ENCODE data around the gene CITED1.

The CITED1 gene

GRCh38 chrX:72273718-72274117, 32.0 kb downstream of the CITED1 start:
- no peak for DNase-seq (ENCODE audit: low read depth in 1 of 2, low spot score in 1 of 2)
- in situ Hi-C loops (cut with HindIII; ENCODE audit: low pct_unique_long_range_greater_than_20kb, low sequenced_read_pairs), result no loop called here
- no peak for TF ChIP-seq JUND (IDR thresholded peaks at IDR 0.05; ENCODE audit: low read depth)

GRCh38 chrX:72272868-72273267, 32.8 kb downstream of the CITED1 start:
- in situ Hi-C loops (cut with HindIII; ENCODE audit: low pct_unique_long_range_greater_than_20kb, low sequenced_read_pairs), result no loop called here
- TF ChIP-seq JUND (IDR thresholded peaks at IDR 0.05; ENCODE audit: low read depth), result no peak

GRCh38 chrX:72271812-72272211, 33.9 kb downstream of the CITED1 start:
- no peak for TF ChIP-seq JUND (IDR thresholded peaks at IDR 0.05; ENCODE audit: low read depth)
- DNase-seq (ENCODE audit: low read depth in 1 of 2, low spot score in 1 of 2), result no peak
- in situ Hi-C loops (cut with HindIII; ENCODE audit: low pct_unique_long_range_greater_than_20kb, low sequenced_read_pairs), result no loop called here

More at GRCh38 chrX:72272868-72273267, 32.8 kb downstream of the CITED1 start:
- no peak for DNase-seq (ENCODE audit: low read depth in 1 of 2, low spot score in 1 of 2)

- DNase-seq (ENCODE audit: low read depth in 1 of 2, low spot score in 1 of 2), result no peak
- in situ Hi-C loops (cut with HindIII; ENCODE audit: low pct_unique_long_range_greater_than_20kb, low sequenced_read_pairs), result no loop called here
- TF ChIP-seq JUND (IDR thresholded peaks at IDR 0.05; ENCODE audit: low read depth), result no peak
These were observed 34.5 kb downstream of the CITED1 start for GRCh38 chrX:72271091-72271788.

- TF ChIP-seq JUND (IDR thresholded peaks at IDR 0.05; ENCODE audit: low read depth), result no peak
- DNase-seq (ENCODE audit: low read depth in 1 of 2, low spot score in 1 of 2), result no peak
- in situ Hi-C loops (cut with HindIII; ENCODE audit: low pct_unique_long_range_greater_than_20kb, low sequenced_read_pairs), result no loop called here
These were observed 35.3 kb downstream of the CITED1 start for GRCh38 chrX:72270316-72270866.

DNA sequence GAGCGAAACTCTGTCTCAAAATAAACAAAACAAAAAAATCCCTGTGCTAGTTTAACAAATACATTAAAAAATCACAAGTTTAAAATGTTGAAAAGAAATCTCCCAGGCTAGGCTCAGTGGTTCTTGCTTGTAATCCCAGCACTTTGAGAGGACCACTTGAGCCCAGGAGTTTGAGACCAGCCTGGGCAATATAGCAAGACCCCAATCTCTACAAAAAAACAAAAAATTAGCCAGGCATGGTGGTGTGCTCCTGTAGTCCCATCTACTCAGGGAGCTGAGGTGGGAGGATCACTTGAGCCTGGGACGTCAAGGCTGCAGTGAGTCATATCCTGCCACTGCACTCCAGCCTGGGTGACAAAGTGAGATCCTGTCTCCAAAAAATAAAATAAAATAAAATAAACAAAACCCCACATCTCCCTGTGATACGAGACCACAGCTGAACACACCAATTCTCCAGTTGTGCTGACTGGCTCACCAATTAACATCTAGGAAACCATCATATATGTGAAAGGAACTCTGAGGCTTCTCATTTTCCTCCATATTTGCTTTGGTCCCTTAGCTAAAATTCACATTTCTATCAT, 36.0 kb downstream of the CITED1 start:
- DNase-seq (ENCODE audit: low read depth in 1 of 2, low spot score in 1 of 2), result no peak
- TF ChIP-seq JUND (IDR thresholded peaks at IDR 0.05; ENCODE audit: low read depth), result no peak
- in situ Hi-C loops (cut with HindIII; ENCODE audit: low pct_unique_long_range_greater_than_20kb, low sequenced_read_pairs), result no loop called here

DNA sequence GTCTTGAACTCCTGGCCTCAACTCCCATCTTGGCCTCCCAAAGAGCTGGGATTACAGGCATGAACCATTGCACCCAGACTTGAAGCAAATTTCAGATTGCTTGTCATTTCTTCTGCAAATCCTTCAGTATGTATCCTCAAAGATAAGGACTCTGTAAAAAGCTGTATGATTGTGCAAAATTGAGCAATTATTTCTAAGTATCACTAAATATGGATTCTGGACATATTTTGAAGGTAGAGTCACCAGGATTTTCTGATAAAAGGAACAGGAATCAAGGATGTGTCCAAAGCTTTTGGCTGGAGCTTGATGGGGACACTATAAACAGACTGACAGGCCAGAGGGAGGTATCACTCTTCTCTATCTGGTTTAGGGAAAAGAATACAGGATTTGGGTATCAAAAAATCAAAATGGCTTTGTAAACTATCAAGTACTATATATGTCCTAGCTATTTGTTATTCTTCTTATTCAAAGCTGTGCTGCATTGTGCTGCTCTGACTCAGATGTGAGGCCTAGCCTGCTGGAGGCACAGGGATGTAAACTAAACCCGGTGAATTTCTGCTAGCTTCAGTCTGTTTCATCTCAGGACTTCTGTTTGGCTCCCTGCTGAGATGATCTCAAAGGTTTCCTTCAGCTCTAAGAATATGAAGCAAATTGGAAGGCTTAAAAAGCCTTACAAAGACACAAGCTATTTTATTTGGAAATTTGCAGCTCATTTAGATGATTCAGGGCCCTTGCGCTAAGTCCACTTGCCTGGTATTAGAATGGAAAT, 36.9 kb downstream of the CITED1 start:
- in situ Hi-C loops (cut with HindIII; ENCODE audit: low pct_unique_long_range_greater_than_20kb, low sequenced_read_pairs), result no loop called here
- DNase-seq (ENCODE audit: low read depth in 1 of 2, low spot score in 1 of 2), result no peak

DNA sequence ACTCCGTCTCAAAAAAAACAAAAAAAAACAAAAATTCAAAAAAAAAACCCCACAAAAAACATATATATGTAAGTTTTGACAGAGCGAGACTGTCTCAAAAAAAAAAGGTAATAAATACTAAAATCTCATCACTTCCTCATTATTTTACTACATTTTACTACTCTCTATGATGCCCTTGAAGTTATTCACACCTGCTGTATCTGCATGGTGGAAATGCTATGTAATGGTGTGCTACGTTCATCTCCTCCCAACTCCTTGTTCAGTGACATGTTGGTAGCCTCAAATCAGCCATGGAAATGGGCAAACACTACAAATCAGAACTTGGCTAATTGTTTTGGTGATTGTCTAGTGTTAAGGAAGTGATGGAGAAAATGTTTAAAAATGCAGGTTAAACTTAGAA, 40.5 kb downstream of the CITED1 start:
- no peak for TF ChIP-seq JUND (IDR thresholded peaks at IDR 0.05; ENCODE audit: low read depth)
- no peak for DNase-seq (ENCODE audit: low read depth in 1 of 2, low spot score in 1 of 2)
- in situ Hi-C loops (cut with HindIII; ENCODE audit: low pct_unique_long_range_greater_than_20kb, low sequenced_read_pairs), result no loop called here

More for the DNA sequence above, 36.9 kb downstream of the CITED1 start:
- no peak for TF ChIP-seq JUND (IDR thresholded peaks at IDR 0.05; ENCODE audit: low read depth)

GRCh38 chrX:72262077-72262476, 43.6 kb downstream of the CITED1 start:
- in situ Hi-C loops (cut with HindIII; ENCODE audit: low pct_unique_long_range_greater_than_20kb, low sequenced_read_pairs), result no loop called here
- no peak for DNase-seq (ENCODE audit: low read depth in 1 of 2, low spot score in 1 of 2)
- TF ChIP-seq JUND (IDR thresholded peaks at IDR 0.05; ENCODE audit: low read depth), result no peak

DNA sequence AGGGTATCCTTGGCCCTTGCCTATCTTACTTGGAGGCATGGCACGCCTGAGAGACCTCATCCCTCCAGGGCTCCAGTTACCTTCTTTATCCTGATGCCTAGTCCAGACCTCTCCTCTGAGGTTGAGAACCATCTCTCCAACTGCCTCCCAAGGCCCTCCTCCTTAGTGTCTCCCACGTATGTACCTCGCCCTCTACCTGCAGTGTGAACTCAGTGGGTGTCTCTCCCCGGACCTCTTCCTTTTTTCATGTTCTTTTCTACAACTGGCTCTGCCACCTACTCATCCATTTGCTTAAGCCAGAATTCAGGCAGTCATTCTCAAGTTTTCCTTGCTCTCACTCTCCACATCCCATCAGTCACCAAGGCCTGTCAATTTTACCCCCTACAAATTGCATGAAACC, 45.3 kb downstream of the CITED1 start:
- no peak for DNase-seq (ENCODE audit: low read depth in 1 of 2, low spot score in 1 of 2)
- TF ChIP-seq JUND (IDR thresholded peaks at IDR 0.05; ENCODE audit: low read depth), result no peak

DNA sequence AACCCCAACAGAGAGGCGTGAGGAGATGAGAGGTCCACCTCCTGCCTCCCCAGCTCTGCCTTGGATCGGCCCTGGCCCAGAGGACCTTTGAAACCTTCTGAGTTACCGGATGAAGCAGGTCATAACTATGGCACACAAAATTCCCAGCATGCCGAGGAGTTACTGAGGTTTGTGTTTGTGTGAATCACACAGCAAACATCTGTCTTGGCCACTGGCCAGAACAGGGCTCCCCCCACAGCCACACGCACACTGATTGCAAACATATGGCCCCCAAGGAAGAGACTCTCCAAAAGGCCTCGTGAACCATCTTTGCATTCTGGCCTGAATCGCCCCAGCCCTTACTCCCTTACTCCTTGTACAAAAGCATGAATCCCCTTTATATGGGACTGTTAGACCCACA, 47.5 kb downstream of the CITED1 start:
- DNase-seq (ENCODE audit: low read depth in 1 of 2, low spot score in 1 of 2), result no peak
- TF ChIP-seq JUND (IDR thresholded peaks at IDR 0.05; ENCODE audit: low read depth), result no peak
- in situ Hi-C loops (cut with HindIII; ENCODE audit: low pct_unique_long_range_greater_than_20kb, low sequenced_read_pairs), result no loop called here

More for the DNA sequence above, 45.3 kb downstream of the CITED1 start:
- in situ Hi-C loops (cut with HindIII; ENCODE audit: low pct_unique_long_range_greater_than_20kb, low sequenced_read_pairs), result no loop called here

DNA sequence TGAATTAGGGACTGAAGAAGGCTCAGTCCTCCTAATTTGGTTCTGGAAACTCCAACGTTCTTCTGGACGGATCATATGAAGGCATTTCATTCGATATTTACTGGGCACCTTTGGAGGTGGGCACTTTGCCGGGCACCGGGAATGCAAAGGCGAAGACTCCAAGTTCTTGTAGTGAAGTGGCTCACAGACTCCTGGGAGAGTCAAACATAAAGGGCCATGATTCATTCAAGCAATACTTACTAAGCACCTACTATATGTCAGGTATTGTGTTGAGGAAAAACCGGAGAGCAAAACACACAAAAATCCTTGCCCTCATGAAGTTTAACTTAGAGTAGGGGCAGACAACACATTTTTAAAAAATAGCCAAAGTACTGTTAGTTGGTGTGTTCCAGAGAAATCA, 49.9 kb downstream of the CITED1 start:
- in situ Hi-C loops (cut with HindIII; ENCODE audit: low pct_unique_long_range_greater_than_20kb, low sequenced_read_pairs), result no loop called here
- no peak for DNase-seq (ENCODE audit: low read depth in 1 of 2, low spot score in 1 of 2)
- no peak for TF ChIP-seq JUND (IDR thresholded peaks at IDR 0.05; ENCODE audit: low read depth)

DNA sequence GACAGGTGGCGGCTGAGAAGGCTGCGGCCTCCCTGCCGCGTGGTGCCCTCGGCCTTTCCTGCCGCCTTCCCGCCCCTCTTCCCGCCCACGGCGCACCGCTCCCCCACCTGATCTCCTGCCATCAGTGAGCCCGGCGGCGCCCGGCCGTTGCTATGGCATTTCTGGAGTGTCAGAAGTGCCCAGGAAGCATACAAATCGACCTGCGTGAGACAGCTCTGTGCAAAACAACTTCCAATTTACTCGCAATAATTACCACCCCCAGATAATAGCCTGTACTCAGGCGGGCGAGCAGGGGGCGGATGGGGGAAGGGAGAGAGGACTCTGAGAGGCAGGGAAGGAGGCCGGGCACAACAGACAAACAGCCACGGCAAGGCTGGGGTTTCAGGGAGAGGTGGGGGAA, 50.3 kb downstream of the CITED1 start:
- DNase-seq (ENCODE audit: low read depth in 1 of 2, low spot score in 1 of 2), result no peak
- TF ChIP-seq JUND (IDR thresholded peaks at IDR 0.05; ENCODE audit: low read depth), result no peak
- in situ Hi-C loops (cut with HindIII; ENCODE audit: low pct_unique_long_range_greater_than_20kb, low sequenced_read_pairs), result no loop called here
